Stimulated activated naive CD8-positive, alpha-beta T cell treated with anti-CD3 and anti-CD28 coated beads, Interleukin-15, Interleukin-2, amounts not matched to agents 100 ng/mL and 50 ng/mL, for 24 hours (primary cell): ENCODE measurements around the gene PPFIBP1.
"Not testable (repeated sequence)": the region's sequence is repeated elsewhere in the genome, so short reads cannot be mapped to it uniquely, and the experiment has no call there.

Experiments
- H3K27ac Mint-ChIP-seq: one replicate; pipeline ENCODE4 v1.8.0; 2021; ENCODE audit warnings: mild to moderate bottlenecking, mixed read lengths
- H3K27me3 Mint-ChIP-seq: one replicate; pipeline ENCODE4 v1.8.0; 2021; ENCODE audit warnings: mixed read lengths
- H3K36me3 Mint-ChIP-seq: one replicate; pipeline ENCODE4 v1.8.0; 2021; ENCODE audit warnings: low read depth, mixed read lengths
- H3K4me1 Mint-ChIP-seq: one replicate; pipeline ENCODE4 v1.8.0; 2021; ENCODE audit warnings: low read depth, mixed read lengths
- H3K4me3 Mint-ChIP-seq: one replicate; pipeline ENCODE4 v1.8.0; 2021; ENCODE audit warnings: mild to moderate bottlenecking, mixed read lengths
- H3K9me3 Mint-ChIP-seq: one replicate; pipeline ENCODE4 v1.8.0; 2021; ENCODE audit warnings: mixed read lengths

Gene PPFIBP1

GRCh38 chr12:27524494-27524835 is 459 bp downstream of the PPFIBP1 start:
- Mint-ChIP-seq H3K4me1 (peaks cover 30% of the 10 kb centered on the region), H3K4me3 (peak overlapping the region; percentile 93), H3K9me3 (no peaks in the 10 kb centered on the region), H3K27ac (no peak overlapping the region), H3K27me3 (peaks cover 17% of the 10 kb centered on the region), H3K36me3 (no peaks in the 10 kb centered on the region)

- Mint-ChIP-seq H3K9me3 (no peaks in the 10 kb centered on the region), H3K27me3 (peaks cover 12% of the 10 kb centered on the region), H3K36me3 (no peaks in the 10 kb centered on the region), H3K4me3 (peak overlapping the region; percentile 93), H3K27ac (no peak overlapping the region), H3K4me1 (peaks cover 33% of the 10 kb centered on the region)
Observed at GRCh38 chr12:27524839-27525753, 1.1 kb downstream of the PPFIBP1 start.

- no peaks in the 10 kb centered on the region for H3K36me3 Mint-ChIP-seq
- no peak overlapping the region for H3K4me3 Mint-ChIP-seq
- H3K4me1 Mint-ChIP-seq, result peaks cover 42% of the 10 kb centered on the region
- H3K9me3 Mint-ChIP-seq, result no peaks in the 10 kb centered on the region
- H3K27me3 Mint-ChIP-seq, result peaks cover 4% of the 10 kb centered on the region
- H3K27ac Mint-ChIP-seq, result no peak overlapping the region
Observed at GRCh38 chr12:27527512-27527911, 3.5 kb downstream of the PPFIBP1 start.

GRCh38 chr12:27528788-27529187 is 4.8 kb downstream of the PPFIBP1 start:
- Mint-ChIP-seq H3K9me3 (no peaks in the 10 kb centered on the region), H3K27ac (no peak overlapping the region), H3K4me3 (no peak overlapping the region), H3K36me3 (no peaks in the 10 kb centered on the region), H3K27me3 (peaks cover 4% of the 10 kb centered on the region), H3K4me1 (peaks cover 40% of the 10 kb centered on the region)

- Mint-ChIP-seq H3K9me3 (no peaks in the 10 kb centered on the region), H3K36me3 (no peaks in the 10 kb centered on the region), H3K27ac (peak overlapping the region; percentile 24), H3K4me1 (peaks cover 47% of the 10 kb centered on the region), H3K27me3 (no peaks in the 10 kb centered on the region), H3K4me3 (no peak overlapping the region)
Observed at GRCh38 chr12:27530157-27530922, 6.3 kb downstream of the PPFIBP1 start.

GRCh38 chr12:27531896-27532295 is 7.9 kb downstream of the PPFIBP1 start:
- Mint-ChIP-seq H3K27ac (no peak overlapping the region), H3K4me1 (peaks cover 50% of the 10 kb centered on the region), H3K27me3 (no peaks in the 10 kb centered on the region), H3K36me3 (peaks cover 7% of the 10 kb centered on the region), H3K4me3 (no peak overlapping the region), H3K9me3 (no peaks in the 10 kb centered on the region)

GRCh38 chr12:27534060-27534764 is 10.2 kb downstream of the PPFIBP1 start:
- peak overlapping the region; percentile 60 for H3K4me3 Mint-ChIP-seq
- H3K9me3 Mint-ChIP-seq, result no peaks in the 10 kb centered on the region
- H3K27me3 Mint-ChIP-seq, result no peaks in the 10 kb centered on the region
- H3K4me1 Mint-ChIP-seq, result peaks cover 57% of the 10 kb centered on the region
- H3K36me3 Mint-ChIP-seq, result peaks cover 7% of the 10 kb centered on the region
- H3K27ac Mint-ChIP-seq, result peak overlapping the region; percentile 91

- Mint-ChIP-seq H3K4me1 (peaks cover 57% of the 10 kb centered on the region), H3K27me3 (no peaks in the 10 kb centered on the region), H3K36me3 (peaks cover 7% of the 10 kb centered on the region), H3K27ac (peak overlapping the region; percentile 91), H3K9me3 (no peaks in the 10 kb centered on the region), H3K4me3 (peak overlapping the region; percentile 60)
Observed at GRCh38 chr12:27534765-27535161, 10.8 kb downstream of the PPFIBP1 start.

GRCh38 chr12:27535318-27535717 is 11.3 kb downstream of the PPFIBP1 start:
- Mint-ChIP-seq H3K27me3 (no peaks in the 10 kb centered on the region), H3K36me3 (peaks cover 7% of the 10 kb centered on the region), H3K9me3 (no peaks in the 10 kb centered on the region), H3K4me3 (no peak overlapping the region), H3K27ac (no peak overlapping the region), H3K4me1 (peaks cover 51% of the 10 kb centered on the region)

- H3K36me3 Mint-ChIP-seq, result peaks cover 7% of the 10 kb centered on the region
- no peak overlapping the region for H3K27ac Mint-ChIP-seq
- no peak overlapping the region for H3K4me3 Mint-ChIP-seq
- peaks cover 39% of the 10 kb centered on the region for H3K4me1 Mint-ChIP-seq
- H3K9me3 Mint-ChIP-seq, result no peaks in the 10 kb centered on the region
- no peaks in the 10 kb centered on the region for H3K27me3 Mint-ChIP-seq
Observed at GRCh38 chr12:27537855-27538675, 14.1 kb downstream of the PPFIBP1 start.

- Mint-ChIP-seq H3K27ac (no peak overlapping the region), H3K4me3 (no peak overlapping the region), H3K9me3 (no peaks in the 10 kb centered on the region), H3K27me3 (peaks cover under 1% of the 10 kb centered on the region), H3K36me3 (peaks cover 7% of the 10 kb centered on the region), H3K4me1 (peaks cover 30% of the 10 kb centered on the region)
Observed at GRCh38 chr12:27539191-27539631, 15.2 kb downstream of the PPFIBP1 start.

GRCh38 chr12:27541031-27541719 is 17.2 kb downstream of the PPFIBP1 start:
- Mint-ChIP-seq H3K4me3 (no peak overlapping the region), H3K27ac (no peak overlapping the region), H3K9me3 (no peaks in the 10 kb centered on the region), H3K27me3 (peaks cover 4% of the 10 kb centered on the region), H3K36me3 (peaks cover 5% of the 10 kb centered on the region), H3K4me1 (peaks cover 11% of the 10 kb centered on the region)

GRCh38 chr12:27542628-27543027 is 18.6 kb downstream of the PPFIBP1 start:
- Mint-ChIP-seq H3K36me3 (no peaks in the 10 kb centered on the region), H3K27ac (no peak overlapping the region), H3K9me3 (no peaks in the 10 kb centered on the region), H3K4me1 (peaks cover 5% of the 10 kb centered on the region), H3K27me3 (peaks cover 4% of the 10 kb centered on the region), H3K4me3 (no peak overlapping the region)

GRCh38 chr12:27544858-27545257 is 20.9 kb downstream of the PPFIBP1 start:
- peaks cover 19% of the 10 kb centered on the region for H3K4me1 Mint-ChIP-seq
- H3K27me3 Mint-ChIP-seq, result not testable (repeated sequence)

More at GRCh38 chr12:27544858-27545257, 20.9 kb downstream of the PPFIBP1 start:
- H3K9me3 Mint-ChIP-seq, H3K36me3 Mint-ChIP-seq, H3K27ac Mint-ChIP-seq, H3K4me3 Mint-ChIP-seq: not testable (repeated sequence)
